Measurements from ENCODE around the gene MTX3. TPM values are rescaled to one million over a fixed set of nuclear protein-coding genes. Genes with fewer than 3 reads are reported as not detected.

The MTX3 gene
- total RNA-seq, 2 donors from 2014 or later: 10.4 to 23.4 TPM

Other genes with a start within 250 kb of the MTX3 start
- 1 to 10 TPM; 2.0 TPM for gene THBS4, start 44.1 kb upstream of the MTX3 start, total RNA-seq

Measured in activated naive CD4-positive, alpha-beta T cell treated with anti-CD3 and anti-CD28 coated beads, Interleukin-2, amount 50 U/mL, for 72 hours (primary cell).